Natural killer cell (primary cell): ENCODE data around the gene MAPK8. TPM values are rescaled to one million over a fixed set of nuclear protein-coding genes. Genes with fewer than 3 reads are reported as not detected.
"Not testable (repeated sequence)": the region's sequence is repeated elsewhere in the genome, so short reads cannot be mapped to it uniquely, and the experiment has no call there.

Experiments used
- ATAC-seq, 3 donors: fragments of 150-1000 bp in 2 of 3; fragments of 200-7000 bp in 1 of 3; cut with Tn5 transposase; 1 replicate in 1 of 3; 2 replicates in 2 of 3; pipeline ENCODE4 v1.10.0; 2021; ENCODE audit warnings: mild to moderate bottlenecking in 2 of 3, moderate library complexity in 2 of 3
- DNase-seq, 2 donors: peaks; one replicate each; pipeline versions ENCODE4 v3.0.0 to v3.0.0-alpha.2; 2013 to 2021; ENCODE audit warnings: mixed read lengths in 1 of 2
- H3K27ac ChIP-seq: one replicate; pipeline ENCODE4 v1.5.1; 2013; ENCODE audit warnings: mild to moderate bottlenecking, low read length
- H3K27me3 ChIP-seq: one replicate; pipeline ENCODE4 v1.6.1; 2013; ENCODE audit warnings: low read length; ENCODE audit not compliant: control insufficient read depth, insufficient read depth
- H3K36me3 ChIP-seq: one replicate; pipeline ENCODE4 v1.6.1; 2013; ENCODE audit warnings: low read length; ENCODE audit not compliant: control insufficient read depth, insufficient read depth
- H3K4me1 ChIP-seq: one replicate; pipeline ENCODE4 v1.6.1; 2013; ENCODE audit warnings: low read length; ENCODE audit not compliant: control insufficient read depth, insufficient read depth
- H3K4me3 ChIP-seq: one replicate; pipeline ENCODE4 v1.5.1; 2013; ENCODE audit warnings: low read length
- H3K9me3 ChIP-seq: one replicate; pipeline ENCODE4 v1.6.1; 2013; ENCODE audit warnings: low read length; ENCODE audit not compliant: control insufficient read depth, insufficient read depth
- H3K27ac Mint-ChIP-seq, 2 donors: one replicate each; pipeline ENCODE4 v1.8.0; 2022; ENCODE audit warnings: mild to moderate bottlenecking in 2 of 2, mixed read lengths in 2 of 2, moderate library complexity in 1 of 2
- H3K27me3 Mint-ChIP-seq, 2 donors: one replicate each; pipeline ENCODE4 v1.8.0; 2022; ENCODE audit warnings: low read depth in 2 of 2, mixed read lengths in 2 of 2
- H3K36me3 Mint-ChIP-seq: one replicate; pipeline ENCODE4 v1.8.0; 2022; ENCODE audit warnings: mixed read lengths
- H3K4me1 Mint-ChIP-seq, 2 donors: one replicate each; pipeline ENCODE4 v1.8.0; 2022; ENCODE audit warnings: mixed read lengths in 2 of 2
- H3K4me3 Mint-ChIP-seq: one replicate; pipeline ENCODE4 v1.8.0; 2022; ENCODE audit warnings: mild to moderate bottlenecking, moderate library complexity, mixed read lengths
- H3K9me3 Mint-ChIP-seq, 2 donors: one replicate each; pipeline ENCODE4 v1.8.0; 2022; ENCODE audit warnings: mixed read lengths in 2 of 2
- WGBS: methylation state at CpG from one replicate; pipeline ENCODE4 v1.1.7; 2013; ENCODE audit warnings: missing lambda C conversion rate; ENCODE audit not compliant: insufficient coverage; 5-methylcytosine and 5-hydroxymethylcytosine counted together
- intact Hi-C: fragments of 100-400 bp; cut with micrococcal nuclease; formaldehyde crosslinking; loops from one replicate; pipeline ENCODE4 v1.14.2; 2022
- total RNA-seq, 4 donors: library from RNA; stranded (reverse); fragments of 120-200 nt in 1 of 4; gene quantifications; one replicate each; pipeline versions ENCODE4 v1.2.3 to v1.2.4, GENCODE V29; 2013 to 2022
- TF ChIP-seq, protein P1 (sequence below): fragments of 200-600 bp; IDR thresholded peaks from one replicate; pipeline ENCODE4 v1.8.0; 2022; ENCODE audit warnings: antibody characterized with exemption

MAPK8 gene
- total RNA-seq, 3 donors from 2014 or later (not counting 1 experiment from before 2014, with no cell fraction given), result 37.3 to 44.5 (median 40.8) TPM

DNA sequence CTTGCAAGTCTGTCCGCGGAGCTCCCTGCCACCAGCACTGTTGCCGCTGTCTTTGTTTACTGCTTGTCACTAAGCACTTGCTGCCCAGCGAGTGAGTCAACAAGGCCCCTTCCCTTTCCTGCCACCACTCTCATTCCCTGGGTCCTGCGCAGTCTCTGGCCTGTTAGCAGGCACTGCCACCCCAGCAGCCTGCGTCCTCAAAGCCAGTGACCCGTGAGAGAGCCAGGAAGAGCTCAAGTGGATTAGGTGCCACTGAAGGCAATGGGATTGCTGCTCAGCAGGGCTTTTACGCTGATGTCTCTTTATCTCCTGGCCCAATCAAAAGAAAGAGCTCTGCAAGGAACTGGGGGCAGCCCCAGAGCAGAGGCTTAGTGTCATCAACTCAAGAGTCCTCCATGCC lies 31.8 kb upstream of the MAPK8 start, which contains the start of gene FRMPD2:
Gene FRMPD2, minus strand, starts transcription at position 61 of the 400 bp plus-strand sequence. CDS start 129 bp downstream, outside the sequence.
- no peaks in the 10 kb centered on the region for H3K9me3 Mint-ChIP-seq
- TF ChIP-seq, protein P1, sequence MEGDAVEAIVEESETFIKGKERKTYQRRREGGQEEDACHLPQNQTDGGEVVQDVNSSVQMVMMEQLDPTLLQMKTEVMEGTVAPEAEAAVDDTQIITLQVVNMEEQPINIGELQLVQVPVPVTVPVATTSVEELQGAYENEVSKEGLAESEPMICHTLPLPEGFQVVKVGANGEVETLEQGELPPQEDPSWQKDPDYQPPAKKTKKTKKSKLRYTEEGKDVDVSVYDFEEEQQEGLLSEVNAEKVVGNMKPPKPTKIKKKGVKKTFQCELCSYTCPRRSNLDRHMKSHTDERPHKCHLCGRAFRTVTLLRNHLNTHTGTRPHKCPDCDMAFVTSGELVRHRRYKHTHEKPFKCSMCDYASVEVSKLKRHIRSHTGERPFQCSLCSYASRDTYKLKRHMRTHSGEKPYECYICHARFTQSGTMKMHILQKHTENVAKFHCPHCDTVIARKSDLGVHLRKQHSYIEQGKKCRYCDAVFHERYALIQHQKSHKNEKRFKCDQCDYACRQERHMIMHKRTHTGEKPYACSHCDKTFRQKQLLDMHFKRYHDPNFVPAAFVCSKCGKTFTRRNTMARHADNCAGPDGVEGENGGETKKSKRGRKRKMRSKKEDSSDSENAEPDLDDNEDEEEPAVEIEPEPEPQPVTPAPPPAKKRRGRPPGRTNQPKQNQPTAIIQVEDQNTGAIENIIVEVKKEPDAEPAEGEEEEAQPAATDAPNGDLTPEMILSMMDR, result no peak
- intact Hi-C loops, result no loop called here
- no peak within 1 kb of the TSS for H3K4me3 Mint-ChIP-seq
- DNase-seq (no peak), ATAC-seq (no peak)
- Histone ChIP-seq H3K27me3 (no peaks in the 10 kb centered on the region), H3K4me3 (no peak within 1 kb of the TSS), H3K9me3 (no peaks in the 10 kb centered on the region), H3K4me1 (no peaks in the 10 kb centered on the region), H3K27ac (no peak within 1 kb of the TSS), H3K36me3 (no peaks in the 10 kb centered on the region)
- 94% methylated on average over 8 of the region's 8 CpGs for WGBS
- H3K27ac Mint-ChIP-seq, result no peak within 1 kb of the TSS
- no peaks in the 10 kb centered on the region for H3K4me1 Mint-ChIP-seq
- no peaks in the 10 kb centered on the region for H3K36me3 Mint-ChIP-seq
- peaks cover 3 to 23% of the 10 kb centered on the region in 2 donors for H3K27me3 Mint-ChIP-seq

DNA sequence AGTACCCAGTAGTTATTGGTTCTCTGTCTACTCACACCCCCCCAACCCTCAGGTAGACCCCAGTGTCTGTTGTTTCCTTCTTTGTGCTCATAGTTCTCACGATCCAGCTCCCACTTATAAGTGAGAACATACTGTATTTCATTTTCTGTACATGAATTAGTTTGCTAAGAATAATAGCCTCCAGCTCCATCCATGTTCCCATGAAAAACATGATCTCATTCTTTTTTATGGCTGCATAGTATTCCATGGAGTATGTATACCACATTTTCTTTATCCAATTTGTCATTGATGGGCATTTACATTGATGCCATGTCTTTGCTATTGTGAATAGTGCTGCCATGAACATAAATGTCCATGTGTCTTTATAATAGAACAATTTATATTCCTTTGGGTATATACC lies 29.4 kb upstream of the MAPK8 start:
- DNase-seq, result no peak
- Histone ChIP-seq H3K27me3 (no peaks in the 10 kb centered on the region), H3K27ac (no peak overlapping the region), H3K36me3 (no peaks in the 10 kb centered on the region), H3K4me3 (no peak overlapping the region), H3K9me3 (no peaks in the 10 kb centered on the region), H3K4me1 (no peaks in the 10 kb centered on the region)
- H3K9me3 Mint-ChIP-seq, result peaks cover 0 to 4% of the 10 kb centered on the region in 2 donors
- no peaks in the 10 kb centered on the region for H3K4me1 Mint-ChIP-seq
- H3K36me3 Mint-ChIP-seq, result no peaks in the 10 kb centered on the region
- TF ChIP-seq, protein P1, result no peak
- intact Hi-C loops, result no loop called here
- H3K4me3 Mint-ChIP-seq, result no peak overlapping the region
- H3K27ac Mint-ChIP-seq, result no peak overlapping the region
- peaks cover 7 to 20% of the 10 kb centered on the region in 2 donors for H3K27me3 Mint-ChIP-seq
- no CpG with 5 or more reads among the region's 1 CpG for WGBS
- no peak for ATAC-seq

DNA sequence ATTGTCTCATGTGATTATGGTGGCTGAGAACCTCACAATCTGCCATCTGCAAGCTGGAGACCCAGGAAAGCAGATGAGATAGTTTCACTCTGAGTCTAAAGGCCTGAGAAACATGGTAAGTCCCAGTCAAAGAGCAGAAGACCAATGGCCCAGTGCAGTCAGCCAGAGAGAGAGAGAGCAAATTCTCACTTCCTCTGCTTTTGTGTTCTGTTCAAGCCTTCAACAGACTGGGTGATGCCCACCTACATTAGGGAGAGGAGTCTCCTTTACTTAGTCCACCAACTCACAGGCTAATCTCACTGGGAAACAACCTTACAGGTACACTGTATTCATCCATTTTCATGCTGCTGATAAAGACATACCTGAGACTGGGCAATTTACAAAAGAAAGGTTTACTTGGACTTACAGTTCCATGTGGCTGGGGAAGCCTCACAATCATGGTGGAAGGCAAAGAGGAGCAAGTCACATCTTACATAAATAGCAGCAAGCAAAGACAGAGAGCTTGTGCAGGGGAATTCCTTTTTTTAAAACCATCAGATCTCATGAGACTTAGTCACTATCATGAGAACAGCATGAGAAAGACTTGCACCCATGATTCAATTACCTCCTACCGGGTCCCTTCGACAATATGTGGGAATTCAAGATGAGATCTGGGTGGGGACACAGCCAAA lies 27.3 kb upstream of the MAPK8 start:
- ATAC-seq, result no peak
- intact Hi-C loops, result no loop called here
- Mint-ChIP-seq H3K4me3 (no peak overlapping the region), H3K27me3 (peaks cover 7 to 20% of the 10 kb centered on the region in 2 donors), H3K27ac (no peak overlapping the region), H3K4me1 (no peaks in the 10 kb centered on the region), H3K36me3 (no peaks in the 10 kb centered on the region), H3K9me3 (peaks cover 0 to 4% of the 10 kb centered on the region in 2 donors)
- Histone ChIP-seq H3K9me3 (peaks cover 3% of the 10 kb centered on the region), H3K4me3 (no peak overlapping the region), H3K27me3 (no peaks in the 10 kb centered on the region), H3K27ac (no peak overlapping the region), H3K36me3 (no peaks in the 10 kb centered on the region), H3K4me1 (no peaks in the 10 kb centered on the region)
- 95% methylated on average over 2 of the region's 2 CpGs for WGBS
- TF ChIP-seq, protein P1, result no peak
- no peak for DNase-seq

DNA sequence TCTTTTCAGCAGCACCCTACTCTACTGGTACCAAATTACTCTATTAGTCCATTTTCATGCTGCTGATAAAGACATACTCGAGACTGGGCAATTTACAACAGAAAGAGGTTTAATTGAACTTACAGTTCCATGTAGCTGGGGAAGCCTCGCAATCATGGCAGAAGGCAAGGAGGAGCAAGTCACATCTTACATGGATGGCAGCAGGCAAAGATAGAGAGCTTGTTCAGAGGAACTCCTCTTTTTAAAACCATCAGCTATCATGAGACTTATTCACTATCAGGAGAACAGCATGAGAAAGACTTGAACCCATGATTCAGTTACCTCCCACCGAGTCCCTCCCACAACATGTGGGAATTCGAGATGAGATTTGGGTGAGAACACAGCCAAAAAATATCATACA lies 24.8 kb upstream of the MAPK8 start:
- H3K4me1 ChIP-seq, H3K27ac Mint-ChIP-seq, H3K36me3 ChIP-seq, H3K4me3 ChIP-seq, H3K36me3 Mint-ChIP-seq, H3K27ac ChIP-seq, H3K9me3 Mint-ChIP-seq, H3K9me3 ChIP-seq, H3K4me3 Mint-ChIP-seq, DNase-seq, H3K4me1 Mint-ChIP-seq, H3K27me3 ChIP-seq, intact Hi-C loops, ATAC-seq: not testable (repeated sequence)
- peaks cover 13 to 40% of the 10 kb centered on the region in 2 donors for H3K27me3 Mint-ChIP-seq
- 56% methylated on average over 3 of the region's 4 CpGs for WGBS
